Fibroblast of mammary gland (primary cell): Measurements from ENCODE around the gene MBTD1.

ENCODE experiments used
- DNase-seq: peaks from one replicate; pipeline ENCODE4 v3.0.0-alpha.2; 2010; ENCODE audit warnings: low read depth
- H3K4me3 ChIP-seq: 2 replicates; pipeline ENCODE4 v1.5.1; 2011; ENCODE audit warnings: low read depth, mild to moderate bottlenecking, low read length, moderate library complexity; ENCODE audit not compliant: control insufficient read depth
- TF ChIP-seq, protein P1 (sequence below): conservative IDR thresholded peaks from 2 replicates; pipeline ENCODE4 v1.5.1; 2011; ENCODE audit warnings: low read depth, low read length, inconsistent platforms; ENCODE audit not compliant: control insufficient read depth, insufficient read depth

MBTD1 gene

DNA sequence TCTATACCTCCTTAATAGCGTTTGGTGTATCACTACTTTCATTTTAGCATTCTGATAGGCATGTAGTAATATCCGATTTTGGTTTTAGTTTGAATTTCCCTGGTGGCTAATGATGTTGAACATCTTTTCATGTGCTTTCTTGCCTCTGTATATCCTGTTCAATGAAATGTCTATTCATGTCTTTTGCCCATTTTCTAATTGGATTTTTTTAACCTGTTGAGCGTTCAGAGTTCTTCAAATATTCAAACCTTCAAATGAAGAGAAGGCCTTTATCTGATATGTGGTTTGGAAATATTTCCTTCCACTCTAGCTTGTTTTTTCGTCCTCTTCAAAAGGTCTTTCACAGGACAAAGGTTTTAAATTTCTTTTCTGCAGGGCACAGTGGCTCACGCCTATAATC lies 108.9 kb downstream of the MBTD1 start:
- no peak for DNase-seq
- TF ChIP-seq, protein P1, sequence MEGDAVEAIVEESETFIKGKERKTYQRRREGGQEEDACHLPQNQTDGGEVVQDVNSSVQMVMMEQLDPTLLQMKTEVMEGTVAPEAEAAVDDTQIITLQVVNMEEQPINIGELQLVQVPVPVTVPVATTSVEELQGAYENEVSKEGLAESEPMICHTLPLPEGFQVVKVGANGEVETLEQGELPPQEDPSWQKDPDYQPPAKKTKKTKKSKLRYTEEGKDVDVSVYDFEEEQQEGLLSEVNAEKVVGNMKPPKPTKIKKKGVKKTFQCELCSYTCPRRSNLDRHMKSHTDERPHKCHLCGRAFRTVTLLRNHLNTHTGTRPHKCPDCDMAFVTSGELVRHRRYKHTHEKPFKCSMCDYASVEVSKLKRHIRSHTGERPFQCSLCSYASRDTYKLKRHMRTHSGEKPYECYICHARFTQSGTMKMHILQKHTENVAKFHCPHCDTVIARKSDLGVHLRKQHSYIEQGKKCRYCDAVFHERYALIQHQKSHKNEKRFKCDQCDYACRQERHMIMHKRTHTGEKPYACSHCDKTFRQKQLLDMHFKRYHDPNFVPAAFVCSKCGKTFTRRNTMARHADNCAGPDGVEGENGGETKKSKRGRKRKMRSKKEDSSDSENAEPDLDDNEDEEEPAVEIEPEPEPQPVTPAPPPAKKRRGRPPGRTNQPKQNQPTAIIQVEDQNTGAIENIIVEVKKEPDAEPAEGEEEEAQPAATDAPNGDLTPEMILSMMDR, result no peak
- no peak overlapping the region for H3K4me3 ChIP-seq

DNA sequence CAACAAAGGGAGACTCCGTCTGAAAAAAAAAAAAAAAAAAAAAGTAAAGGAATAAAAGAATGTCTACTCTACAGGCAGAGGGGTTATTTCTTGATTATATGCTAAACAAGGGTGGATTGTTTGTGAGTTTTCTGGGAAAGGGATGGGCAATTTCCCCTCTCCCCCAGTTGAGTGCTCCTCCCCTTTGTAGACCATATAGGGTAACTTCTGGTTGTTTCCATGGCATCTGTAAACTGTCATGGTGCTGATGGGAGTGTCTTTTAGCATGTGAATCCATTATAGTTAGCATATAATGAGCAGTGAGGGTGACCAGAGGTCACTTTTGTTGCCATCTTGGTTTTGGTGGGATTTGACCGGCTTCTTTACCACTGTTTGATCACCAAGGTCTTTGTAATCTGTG lies 110.7 kb downstream of the MBTD1 start:
- no peak overlapping the region for H3K4me3 ChIP-seq
- TF ChIP-seq, protein P1, result no peak
- no peak for DNase-seq

DNA sequence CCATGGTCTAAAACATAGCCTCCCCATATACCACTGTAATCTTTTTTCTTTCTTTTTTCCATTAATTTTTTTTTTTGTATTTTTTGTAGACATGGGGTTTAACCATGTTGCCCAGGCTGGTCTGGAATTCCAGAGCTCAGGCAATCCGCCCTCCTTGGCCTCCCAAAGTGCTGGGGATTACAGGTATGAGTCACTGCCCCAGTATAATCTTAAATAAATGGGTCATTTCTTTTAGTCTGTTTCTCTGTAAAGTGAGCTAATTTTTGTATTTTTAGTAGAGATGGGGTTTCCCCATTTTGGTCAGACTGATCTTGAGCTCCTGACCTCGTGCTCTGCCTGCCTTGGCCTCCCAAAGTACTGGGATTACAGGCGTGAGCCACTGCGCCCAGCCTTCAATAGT lies 112.2 kb downstream of the MBTD1 start:
- TF ChIP-seq, protein P1, result no peak
- H3K4me3 ChIP-seq, result no peak overlapping the region
- DNase-seq, result no peak

DNA sequence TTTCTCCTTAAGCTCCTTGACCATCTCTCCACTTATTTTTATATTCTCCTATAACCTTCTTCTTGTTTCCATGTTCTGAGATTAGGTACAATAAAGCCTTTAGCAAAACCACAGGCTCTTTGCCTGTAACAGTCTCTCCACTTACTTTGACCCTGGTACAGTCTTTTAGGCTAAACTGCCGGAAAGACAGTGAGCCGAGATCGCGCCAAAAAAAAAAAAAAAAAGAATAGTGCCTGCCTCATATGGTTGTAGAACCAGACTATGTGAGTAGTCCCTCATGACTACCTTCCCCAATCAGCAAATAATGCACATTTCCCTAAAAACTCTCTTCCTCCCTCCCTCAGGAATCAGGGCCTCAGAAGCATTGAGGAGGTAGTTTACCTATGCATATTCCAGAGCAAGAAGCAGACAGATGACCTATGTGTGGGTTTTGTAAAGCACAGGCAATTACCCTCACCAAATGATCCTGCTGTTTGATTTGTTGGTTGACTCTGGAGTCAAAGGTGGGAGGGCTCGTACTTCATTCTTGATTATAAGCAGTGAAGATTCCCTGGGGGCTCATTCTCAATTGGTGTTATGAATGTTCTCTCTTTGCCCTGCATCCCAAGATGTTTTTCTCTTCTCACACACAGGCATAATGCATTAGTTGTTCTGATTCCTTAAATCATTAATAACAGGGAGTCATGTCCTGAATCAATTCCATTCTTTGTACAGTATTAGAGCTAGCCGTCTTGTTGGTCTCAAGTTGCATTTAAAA lies 115.4 kb downstream of the MBTD1 start:
- H3K4me3 ChIP-seq, result no peak overlapping the region
- DNase-seq, result no peak
- TF ChIP-seq, protein P1, result no peak

DNA sequence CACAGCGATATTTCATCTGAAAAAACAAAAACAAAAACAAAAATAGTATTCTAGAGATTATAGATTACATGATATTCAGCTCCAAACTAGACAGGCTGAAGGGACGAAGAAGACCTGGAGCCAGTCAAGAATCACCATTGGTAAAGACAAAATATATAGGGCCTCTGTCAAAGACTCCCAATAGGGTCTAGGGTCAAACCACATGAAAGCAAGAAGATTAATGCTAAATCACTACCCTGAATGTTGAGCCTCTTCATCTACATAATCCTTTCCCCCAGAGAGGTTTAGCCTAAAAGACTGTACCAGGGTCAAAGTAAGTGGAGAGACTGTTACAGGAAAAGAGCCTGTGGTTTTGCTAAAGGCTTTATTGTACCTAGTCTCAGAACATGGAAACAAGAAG lies 117.3 kb downstream of the MBTD1 start:
- no peak overlapping the region for H3K4me3 ChIP-seq
- TF ChIP-seq, protein P1, result no peak
- no peak for DNase-seq

DNA sequence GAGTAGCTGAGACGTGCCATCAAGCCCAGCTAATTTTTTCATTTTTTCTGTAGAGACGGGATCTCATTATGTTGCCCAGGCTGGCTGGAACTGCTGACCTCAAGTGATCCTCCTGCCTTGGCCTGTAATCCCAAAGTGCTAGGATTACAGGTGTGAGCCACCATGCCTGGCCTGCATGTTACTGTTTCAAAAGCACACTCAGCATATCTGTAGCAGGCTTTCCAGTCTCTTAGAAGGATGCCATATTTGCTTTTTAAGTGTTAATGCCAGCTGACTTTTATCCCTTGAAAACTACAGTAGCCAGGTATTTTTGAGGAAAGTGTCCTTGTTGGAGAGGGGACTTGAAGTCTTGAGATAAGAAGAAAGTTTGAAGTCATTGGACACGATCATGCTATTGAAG lies 123.9 kb downstream of the MBTD1 start:
- TF ChIP-seq, protein P1, result no peak
- no peak overlapping the region for H3K4me3 ChIP-seq

More for the DNA sequence above, 123.9 kb downstream of the MBTD1 start:
- no peak for DNase-seq
